HG02623 (cell line): ENCODE results near the gene CCDC83.
"Not testable (repeated sequence)": the region's sequence is repeated elsewhere in the genome, so short reads cannot be mapped to it uniquely, and the experiment has no call there.

Experiments used
- ATAC-seq: cut with Tn5 transposase; IDR thresholded peaks from one replicate; pipeline ENCODE4 v1.9.1; 2021; ENCODE audit warnings: moderate library complexity; ENCODE audit not compliant: unreplicated experiment

Gene CCDC83

DNA sequence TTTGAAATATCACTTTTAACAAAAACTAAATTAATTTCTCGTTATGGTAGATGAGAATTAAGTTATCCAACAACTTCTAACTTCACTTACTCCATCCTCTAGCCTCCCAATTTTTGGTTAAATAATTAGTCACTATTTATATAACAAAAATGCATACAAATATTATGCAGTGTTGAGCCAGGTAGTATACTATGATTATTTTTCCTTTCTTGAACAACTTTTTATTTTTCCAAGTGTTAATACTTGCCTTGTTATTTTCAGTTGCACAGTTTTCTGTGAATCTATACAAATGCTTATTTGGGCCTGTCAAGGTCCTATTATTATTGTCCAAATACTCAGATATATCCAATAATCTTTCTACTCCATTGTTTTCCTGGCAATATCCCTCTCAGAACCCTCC is 19.9 kb upstream of the CCDC83 start:
- no peak for ATAC-seq

DNA sequence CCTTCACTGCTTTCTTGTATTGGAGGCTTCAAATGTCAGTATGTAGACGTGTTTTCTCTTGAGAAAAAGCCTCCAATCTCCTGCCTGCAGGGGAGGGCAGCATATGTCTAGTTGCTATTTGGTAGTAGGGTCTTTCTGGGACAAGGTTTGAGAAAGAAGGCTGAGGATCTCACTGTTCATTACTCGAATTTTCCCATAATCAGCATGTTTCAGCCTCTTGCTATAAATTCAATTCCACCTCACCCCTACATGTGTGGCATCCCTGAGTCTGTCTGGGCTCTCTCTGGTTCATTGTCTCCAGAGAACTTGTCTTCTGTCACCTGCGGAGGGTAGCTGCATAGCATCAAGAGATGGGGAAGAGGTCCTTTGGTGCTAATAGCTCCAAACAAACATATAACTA is 19.5 kb upstream of the CCDC83 start:
- no peak for ATAC-seq

DNA sequence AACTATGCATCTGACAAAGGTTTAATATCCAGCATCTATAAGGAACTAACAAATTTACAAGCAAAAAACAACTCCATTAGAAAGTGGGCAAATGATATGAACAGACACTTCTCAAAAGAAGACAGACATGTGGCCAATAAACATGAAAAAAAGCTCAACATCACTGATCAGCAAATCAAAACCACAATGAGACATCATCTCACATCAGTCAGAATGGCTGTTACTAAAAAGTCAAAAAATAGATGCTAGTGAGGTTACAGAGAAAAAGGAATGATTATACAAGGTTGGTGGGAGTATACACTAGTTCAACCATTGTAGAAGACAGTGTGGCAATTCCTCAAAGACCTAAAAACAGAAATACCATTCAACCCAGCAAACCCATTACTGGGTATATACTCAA is 14.3 kb upstream of the CCDC83 start:
- ATAC-seq: not testable (repeated sequence)

DNA sequence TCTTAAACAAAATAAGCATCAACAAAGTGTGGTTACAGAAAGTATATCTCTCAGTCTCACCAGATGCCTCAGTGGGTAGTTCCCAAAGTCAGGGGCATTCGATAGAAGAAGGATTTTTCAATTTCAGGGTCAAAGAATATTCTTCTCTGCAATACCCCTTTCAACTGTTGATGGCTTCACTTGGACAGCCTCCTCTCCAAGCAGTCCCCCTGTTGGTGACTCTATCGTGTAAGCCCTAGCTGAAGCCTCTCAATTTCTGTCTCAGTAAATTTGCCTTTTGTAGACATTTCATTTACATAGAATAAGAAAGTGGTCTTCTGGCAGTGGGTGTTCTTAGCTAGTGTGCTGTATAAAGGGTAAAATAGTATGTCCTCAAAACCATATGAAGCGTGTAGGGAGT is 11.3 kb upstream of the CCDC83 start:
- no peak for ATAC-seq

DNA sequence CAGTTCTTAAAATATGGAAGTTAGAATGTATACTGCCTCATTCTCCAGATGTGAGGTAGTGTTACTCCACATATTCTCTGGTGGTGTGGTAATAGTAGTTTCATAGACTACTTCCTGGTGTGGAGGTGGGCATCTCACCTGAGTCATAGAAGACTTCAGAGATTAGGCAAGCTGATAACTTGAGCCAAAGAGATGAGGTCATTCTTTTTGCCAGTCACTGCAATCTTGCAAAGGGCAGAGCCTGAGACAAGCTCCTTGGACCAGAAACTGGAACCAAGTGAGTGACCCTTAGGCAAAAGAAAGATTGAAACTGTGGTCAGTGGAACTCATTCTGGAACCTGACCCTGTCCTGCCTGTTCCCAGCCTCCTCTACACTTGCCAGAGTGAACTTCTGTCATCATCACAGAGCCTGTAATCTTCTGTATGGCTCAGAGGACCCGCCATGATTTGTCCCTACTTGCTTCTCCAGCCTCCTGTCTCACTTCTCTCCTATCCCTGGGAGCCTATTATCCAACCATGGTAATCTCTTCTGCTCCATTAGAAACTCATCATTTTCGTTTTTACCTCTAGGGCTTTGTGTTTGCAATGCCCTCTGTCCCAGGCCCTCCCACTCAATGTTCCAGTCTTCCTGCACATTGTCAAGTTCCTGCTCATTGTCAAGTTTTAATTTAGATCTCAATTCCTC is 10.6 kb upstream of the CCDC83 start:
- no peak for ATAC-seq

DNA sequence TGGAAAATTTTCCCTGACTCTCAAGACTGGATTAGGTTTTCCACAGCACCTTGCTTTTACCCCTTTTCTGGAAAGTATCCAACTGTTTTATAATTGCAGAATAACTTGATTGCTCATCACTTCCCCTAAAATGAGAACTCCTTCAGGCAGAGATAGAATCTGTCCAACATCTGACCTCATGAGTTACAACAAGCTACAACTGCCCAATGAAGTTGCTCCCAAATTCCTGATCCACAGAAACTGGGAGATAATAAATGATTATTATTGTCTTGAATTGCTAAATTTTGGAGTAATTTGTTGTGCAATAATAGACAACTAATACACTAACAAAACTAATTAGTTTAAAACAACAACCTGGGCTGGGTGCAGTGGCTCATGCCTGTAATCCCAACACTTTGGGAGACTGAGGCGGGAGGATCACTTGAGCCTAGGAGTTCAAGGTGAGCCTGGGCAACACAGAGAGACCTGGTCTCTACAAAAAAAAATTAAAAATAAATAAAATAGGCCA is 10.0 kb upstream of the CCDC83 start:
- no peak for ATAC-seq

DNA sequence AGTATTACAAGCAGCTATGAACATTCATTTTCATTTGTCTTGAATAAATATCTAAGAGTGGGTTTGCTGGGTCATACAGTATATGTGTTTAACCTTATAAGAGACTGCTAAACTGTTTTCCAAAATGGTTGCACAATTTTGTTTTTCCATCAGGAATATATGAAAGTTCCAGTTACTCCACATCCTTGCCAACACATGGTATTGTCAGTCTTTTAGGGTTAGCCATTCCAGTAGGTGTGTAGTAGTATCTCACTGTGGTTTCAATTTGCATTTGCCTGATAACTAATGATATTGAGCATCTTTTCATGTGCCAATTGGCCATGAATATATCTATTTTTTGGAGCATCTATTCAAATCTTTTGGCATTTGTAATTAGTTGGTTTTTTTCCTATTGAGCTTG is 7.7 kb upstream of the CCDC83 start:
- no peak for ATAC-seq

DNA sequence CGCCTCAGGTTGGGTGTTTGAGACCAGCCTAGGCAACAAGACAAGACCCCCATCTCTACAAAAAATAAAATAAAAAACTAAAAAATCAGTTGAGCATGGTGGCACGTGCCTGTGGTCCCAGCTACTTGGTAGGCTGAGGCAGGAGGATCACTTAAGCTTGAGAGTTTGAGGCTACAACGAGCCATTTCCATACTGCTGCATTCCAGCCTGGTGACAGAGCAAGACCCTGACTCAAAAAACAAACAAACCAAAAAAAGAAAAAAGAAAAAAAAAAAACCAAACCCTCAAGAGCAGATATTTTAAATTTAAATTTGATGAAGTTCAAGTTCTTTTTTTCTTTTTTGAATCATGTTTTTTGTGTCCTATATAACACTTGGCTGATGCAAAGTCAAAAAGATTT is 7.2 kb upstream of the CCDC83 start:
- ATAC-seq: no peak

DNA sequence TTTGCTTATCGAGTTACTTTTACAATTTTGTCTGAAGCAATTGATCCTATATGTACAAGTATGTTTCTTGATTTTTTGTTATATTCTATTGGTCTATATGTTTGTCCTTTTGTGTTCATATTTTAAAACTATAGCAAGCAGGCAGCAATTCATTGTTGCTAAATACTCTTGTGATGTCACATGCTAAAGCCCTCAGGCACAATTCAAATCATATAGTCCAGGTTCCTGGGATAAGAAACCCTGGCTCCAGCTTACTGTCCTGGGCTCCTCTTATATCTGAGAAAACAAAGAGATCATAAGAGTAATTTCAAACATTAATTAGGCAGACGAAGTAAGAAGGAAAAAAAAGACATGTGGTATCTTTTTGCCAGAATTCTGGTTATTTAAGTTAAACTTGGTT is 6.6 kb upstream of the CCDC83 start:
- ATAC-seq: no peak

DNA sequence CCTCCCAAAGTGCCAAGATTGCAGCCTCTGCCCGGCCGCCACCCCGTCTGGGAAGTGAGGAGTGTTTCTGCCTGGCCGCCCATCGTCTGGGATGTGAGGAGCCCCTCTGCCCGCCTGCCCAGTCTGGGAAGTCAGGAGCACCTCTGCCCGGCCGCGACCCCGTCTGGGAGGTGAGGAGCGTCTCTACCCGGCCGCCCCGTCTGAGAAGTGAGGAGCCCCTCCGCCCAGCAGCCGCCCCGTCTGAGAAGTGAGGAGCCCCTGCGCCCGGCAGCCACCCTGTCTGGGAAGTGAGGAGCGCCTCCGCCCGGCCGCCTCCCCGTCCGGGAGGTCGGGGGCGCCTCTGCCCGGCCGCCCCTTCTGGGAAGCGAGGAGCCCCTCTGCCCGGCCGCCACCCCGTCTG is 2.4 kb upstream of the CCDC83 start:
- not testable (repeated sequence) for ATAC-seq

DNA sequence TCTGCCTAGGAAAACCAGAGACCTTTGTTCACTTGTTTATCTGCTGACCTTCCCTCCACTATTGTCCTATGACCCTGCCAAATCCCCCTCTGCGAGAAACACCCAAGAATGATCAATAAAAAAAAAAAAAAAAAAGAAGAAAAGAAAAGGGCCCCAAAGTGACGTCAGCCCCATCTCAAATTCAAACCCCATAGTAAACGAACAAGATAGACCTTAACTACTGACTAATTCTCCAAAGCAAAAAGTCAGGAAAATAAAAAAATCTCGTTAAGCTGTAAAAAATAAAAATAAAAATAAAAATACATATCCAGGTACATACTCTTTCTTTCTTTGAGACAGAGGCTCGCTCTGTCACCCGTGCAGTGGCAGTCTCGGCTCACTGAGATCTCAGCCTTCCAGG is 1.6 kb upstream of the CCDC83 start:
- not testable (repeated sequence) for ATAC-seq

DNA sequence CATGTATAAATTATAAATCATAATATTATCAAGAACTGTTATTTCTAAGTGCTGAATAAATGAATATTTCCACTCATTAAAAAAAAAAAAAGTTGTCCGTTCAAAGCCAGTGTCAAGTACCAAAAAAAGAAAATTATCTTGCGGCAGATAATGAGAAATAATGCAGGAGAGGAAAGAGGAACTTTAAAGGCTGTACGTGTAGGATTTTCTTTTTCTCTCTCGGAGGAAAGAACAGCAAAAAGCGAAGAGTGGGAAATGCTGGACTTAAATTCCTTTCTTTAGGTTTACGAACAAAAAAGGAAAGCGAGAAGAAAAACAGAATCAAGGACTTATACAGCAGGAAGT is 999 bp upstream of the CCDC83 start:
- ATAC-seq: no peak

DNA sequence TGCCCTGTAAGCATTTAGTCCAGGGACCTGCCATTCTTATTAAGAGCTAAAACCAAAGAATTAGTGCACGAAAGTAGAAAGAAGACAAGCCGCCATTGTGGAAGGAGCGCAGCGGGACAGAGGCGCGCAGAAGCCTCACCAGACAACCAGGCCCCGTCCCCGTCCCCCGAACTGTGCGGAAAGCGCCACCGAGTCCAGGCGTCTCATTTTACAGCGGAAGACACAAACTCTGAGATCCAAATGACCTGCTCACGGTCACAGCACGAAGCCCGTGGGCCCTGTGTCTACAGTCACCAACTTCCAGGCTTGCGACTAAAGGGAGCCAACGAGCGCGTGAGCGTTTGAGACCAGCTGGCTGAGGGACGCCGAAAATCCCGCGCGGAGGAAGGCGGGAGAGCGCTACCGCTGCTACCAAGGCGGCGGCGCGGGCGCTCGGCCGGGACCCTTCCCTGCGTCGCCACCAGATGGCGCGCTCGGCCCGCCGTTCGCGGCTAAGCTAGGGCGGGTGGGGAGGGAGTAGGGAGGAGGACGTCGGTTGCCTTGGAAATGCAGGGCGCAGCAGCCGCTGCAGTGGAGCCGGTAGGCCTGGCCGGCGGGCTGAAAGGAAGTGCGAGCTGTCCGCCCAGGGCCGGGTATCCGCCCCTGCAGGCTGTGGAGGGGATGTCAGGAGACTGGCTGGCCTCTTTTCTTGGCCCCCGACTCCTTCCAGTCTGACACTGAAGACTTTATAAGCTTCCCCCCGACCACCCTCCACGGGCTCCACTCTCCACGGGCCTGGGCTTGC is 434 bp upstream of the CCDC83 start:
- ATAC-seq: peak; percentile 99

DNA sequence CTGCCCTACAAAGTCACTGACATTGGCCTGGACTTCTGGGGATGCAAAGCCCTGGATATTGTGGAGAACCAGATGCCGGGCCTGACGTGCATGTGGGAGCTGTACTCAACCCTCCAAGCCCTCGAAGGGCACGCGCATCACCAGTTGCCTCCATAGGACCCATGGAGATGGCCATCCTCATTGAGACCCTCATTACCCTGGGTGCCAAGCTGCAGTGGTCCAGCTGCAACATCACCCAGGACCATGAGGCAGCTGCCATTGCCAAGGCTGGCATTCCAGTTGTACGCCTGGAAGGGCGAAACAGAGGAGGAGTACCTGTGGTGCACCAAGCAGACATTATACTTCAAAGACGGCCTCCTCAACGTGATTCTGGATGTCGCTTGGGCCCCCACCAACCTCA is 1.9 kb downstream of the CCDC83 start:
- no peak for ATAC-seq

DNA sequence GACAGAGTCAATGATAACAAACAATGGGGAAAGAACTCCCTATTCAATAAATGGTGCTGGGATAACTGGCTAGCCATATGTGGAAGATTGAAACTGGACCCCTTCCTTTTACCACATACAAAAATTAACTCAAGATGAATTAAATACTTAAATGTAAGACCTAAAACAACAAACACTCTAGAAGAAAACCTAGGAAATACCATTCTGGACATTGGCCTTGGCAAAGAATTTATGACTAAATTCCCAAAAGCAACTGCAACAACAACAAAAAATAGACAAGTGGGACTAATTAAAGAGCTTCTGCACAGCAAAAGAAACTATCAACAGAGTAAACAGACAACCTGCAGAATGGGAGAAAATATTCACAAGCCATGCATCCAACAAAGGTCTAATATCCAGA is 4.4 kb downstream of the CCDC83 start:
- ATAC-seq: not testable (repeated sequence)

DNA sequence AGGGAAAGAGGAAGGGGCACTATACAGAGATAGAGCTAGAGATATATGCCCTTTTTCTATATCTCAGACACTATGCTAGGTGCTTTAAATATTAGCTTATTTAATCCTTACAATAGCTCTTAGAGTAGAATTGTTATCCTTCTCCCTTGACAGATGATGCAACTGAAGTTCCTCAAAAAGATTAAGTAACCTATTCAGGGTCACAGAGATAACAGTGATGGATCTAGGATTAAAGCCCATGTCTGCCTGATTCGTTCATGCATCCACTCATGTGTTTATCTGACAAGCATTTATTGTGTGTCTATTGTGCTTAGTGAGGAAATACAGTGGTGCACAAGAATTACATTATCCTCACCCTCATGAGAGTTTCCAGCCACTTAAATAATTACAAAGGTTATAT is 8.7 kb downstream of the CCDC83 start:
- ATAC-seq: no peak

DNA sequence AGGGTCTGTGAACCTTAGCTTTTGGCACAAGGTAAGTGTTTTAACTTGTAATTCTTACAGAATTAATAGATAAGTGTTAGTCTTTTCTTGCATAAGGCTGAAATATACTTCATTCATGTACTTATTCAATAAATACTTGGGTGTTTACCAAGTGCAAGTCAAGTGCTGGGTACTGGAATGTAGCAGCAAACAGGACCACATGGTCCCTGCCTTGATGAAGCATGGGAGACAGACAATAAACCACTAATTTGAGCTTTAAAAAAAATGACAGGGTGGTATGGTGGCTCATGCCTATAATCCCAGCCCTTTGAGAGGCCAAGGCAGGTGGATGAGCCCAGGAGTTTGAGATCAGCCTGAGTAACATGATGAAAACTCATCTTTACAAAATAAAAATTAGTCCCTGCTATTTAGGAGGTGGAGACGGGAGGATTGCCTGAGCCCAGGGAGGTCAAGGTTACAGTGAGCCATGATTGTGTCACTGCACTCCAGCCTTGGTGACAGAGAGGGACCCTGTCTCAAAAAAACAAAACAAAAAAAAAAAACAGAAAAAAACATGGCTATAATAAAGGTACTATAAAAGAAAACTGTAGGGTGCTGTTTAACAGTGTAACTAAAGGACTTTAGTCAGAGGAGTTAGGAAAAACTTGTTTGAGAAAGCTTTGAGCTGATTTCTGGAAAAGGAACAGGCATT is 11.1 kb downstream of the CCDC83 start:
- no peak for ATAC-seq

DNA sequence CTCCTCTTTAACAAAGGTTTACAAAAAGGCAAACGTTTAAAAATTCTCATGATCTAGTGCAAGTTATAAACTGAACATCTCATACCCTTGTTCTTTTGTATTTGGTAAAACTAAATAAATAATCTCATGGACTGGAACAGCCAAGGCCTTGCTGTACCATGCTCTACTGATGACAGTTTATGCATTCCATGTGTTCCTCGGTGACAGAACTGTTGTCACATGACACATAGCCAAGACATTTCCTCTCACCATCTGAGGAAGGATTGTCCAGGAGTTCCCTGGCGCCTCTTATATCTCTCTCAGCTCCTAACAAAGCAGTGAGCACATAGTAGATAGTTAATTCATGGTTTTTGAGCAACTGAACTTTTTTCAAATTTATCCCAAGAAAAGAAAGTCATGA is 12.6 kb downstream of the CCDC83 start:
- ATAC-seq: no peak

DNA sequence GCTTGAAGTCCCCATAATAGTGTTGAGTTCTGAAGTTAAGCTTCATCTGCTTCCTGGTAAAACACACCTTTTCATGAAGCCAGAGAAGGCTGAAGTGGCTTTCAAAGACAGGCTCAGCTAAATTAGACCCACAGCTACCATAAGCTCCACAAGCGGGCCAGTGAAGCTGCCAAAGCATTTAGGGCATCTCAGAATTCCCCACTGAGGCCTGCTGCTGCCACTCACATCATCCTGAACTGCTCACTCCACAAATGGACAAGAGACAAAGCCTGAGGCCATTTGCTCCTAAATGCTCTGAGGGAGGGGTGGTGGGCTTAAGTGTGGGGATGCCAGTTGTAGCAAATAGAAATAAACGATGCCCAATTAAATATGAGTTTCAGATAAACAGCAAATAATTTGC is 14.6 kb downstream of the CCDC83 start:
- ATAC-seq: no peak

DNA sequence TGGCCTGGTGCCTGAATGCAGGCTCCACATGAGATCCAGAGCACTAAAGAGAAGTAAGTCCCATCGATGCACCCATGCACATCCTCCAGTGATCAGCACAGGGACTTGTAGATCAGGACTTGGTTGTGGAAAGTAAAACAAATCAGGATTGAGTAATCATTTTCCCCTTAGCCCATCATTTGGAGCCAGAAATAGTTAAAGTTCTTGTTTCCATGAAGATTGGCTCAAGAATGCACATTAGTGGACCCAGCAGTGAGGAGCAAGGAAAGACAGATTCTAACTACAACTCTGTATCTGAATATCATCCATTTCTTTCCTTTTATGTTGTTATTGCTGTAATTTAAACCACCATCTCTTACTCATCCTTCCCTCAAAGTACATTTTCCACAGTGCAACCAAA is 19.1 kb downstream of the CCDC83 start:
- no peak for ATAC-seq

DNA sequence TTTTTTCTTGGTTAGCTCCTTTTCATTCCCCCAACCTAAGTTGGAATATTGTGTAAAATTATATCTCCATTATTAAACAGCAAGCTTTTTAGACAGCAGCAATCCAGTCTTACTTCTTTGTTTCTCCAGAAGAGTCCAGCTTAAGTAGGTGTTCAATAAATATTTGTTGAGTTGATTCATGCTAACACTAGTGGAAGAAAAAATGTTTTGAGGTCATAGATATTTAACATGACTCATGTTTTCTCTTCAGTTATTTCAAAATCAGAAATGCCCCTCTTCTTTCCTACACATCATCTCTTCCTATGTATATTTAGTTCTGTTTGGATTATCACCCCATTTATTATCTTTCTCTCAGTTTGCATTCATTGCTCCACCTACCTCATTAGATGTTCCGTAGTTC is 20.3 kb downstream of the CCDC83 start:
- ATAC-seq: no peak

DNA sequence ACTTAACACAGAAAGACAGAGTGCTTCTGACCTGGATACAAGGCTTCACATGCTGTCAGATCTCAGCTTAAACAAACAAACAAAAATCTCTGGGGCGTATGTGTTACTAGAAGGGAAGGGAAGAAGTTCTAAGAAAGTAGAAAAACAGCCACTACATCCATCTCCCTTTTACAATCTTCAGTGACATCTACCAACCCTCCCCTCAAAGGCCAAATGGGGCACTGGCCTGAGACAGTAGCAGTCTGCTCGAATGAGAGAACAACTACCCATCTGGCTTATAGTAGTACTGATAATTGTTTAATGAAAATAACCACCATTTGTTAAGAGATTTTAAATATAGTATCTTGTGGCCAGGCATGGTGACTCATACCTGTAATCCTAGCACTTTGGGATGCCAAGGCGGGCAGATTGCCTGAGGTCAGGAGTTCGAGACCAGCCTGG is 29.4 kb downstream of the CCDC83 start:
- no peak for ATAC-seq
